ENCODE results near the gene BCAR1. TPM values are rescaled to one million over a fixed set of nuclear protein-coding genes. Genes with fewer than 3 reads are reported as not detected.
A peak's percentile ranks its signal among the peaks of the same experiment; 100 is the strongest.

Gene BCAR1
- total RNA-seq, 3 donors from 2014 or later = 100 to 134 (median 116) TPM

- Histone ChIP-seq H3K9me3 (no peaks in the 10 kb centered on the region), H3K36me3 (ENCODE audit: low read depth) (no peaks in the 10 kb centered on the region), H3K4me1 (ENCODE audit: low read depth) (peaks cover 34% of the 10 kb centered on the region), H3K4me3 (no peak overlapping the region)
- DNase-seq = peak in 1 of 3 donors; percentile 35
- TF ChIP-seq CTCF (IDR thresholded peaks at IDR 0.05) = no peak
- intact Hi-C loops (cut with DNase I, micrococcal nuclease) = no loop called here
- no peak for ATAC-seq
Observed at GRCh38 chr16:75256059-75256571, 4.7 kb upstream of the BCAR1 start.

GRCh38 chr16:75254359-75254837, 3.0 kb upstream of the BCAR1 start:
- Histone ChIP-seq H3K4me1 (ENCODE audit: low read depth) (peaks cover 42% of the 10 kb centered on the region), H3K9me3 (no peaks in the 10 kb centered on the region), H3K36me3 (ENCODE audit: low read depth) (no peaks in the 10 kb centered on the region), H3K4me3 (no peak overlapping the region)
- TF ChIP-seq CTCF (IDR thresholded peaks at IDR 0.05) = no peak
- intact Hi-C loops (cut with DNase I, micrococcal nuclease) = no loop called here
- ATAC-seq (peak; percentile 4), DNase-seq (peak in 1 of 3 donors; percentile 48)

- no peaks in the 10 kb centered on the region for H3K36me3 ChIP-seq (ENCODE audit: low read depth)
- intact Hi-C loops (cut with DNase I, micrococcal nuclease) = no loop called here
- peak in 1 of 3 donors; percentile 37 for DNase-seq
- TF ChIP-seq CTCF (IDR thresholded peaks at IDR 0.05) = no peak
- ATAC-seq = no peak
- H3K4me3 ChIP-seq = no peak overlapping the region
- peaks cover 54% of the 10 kb centered on the region for H3K4me1 ChIP-seq (ENCODE audit: low read depth)
- H3K9me3 ChIP-seq = no peaks in the 10 kb centered on the region
Observed at GRCh38 chr16:75252946-75253911, 1.8 kb upstream of the BCAR1 start.

- TF ChIP-seq CTCF (IDR thresholded peaks at IDR 0.05) = no peak
- H3K4me1 ChIP-seq (ENCODE audit: low read depth) = peaks cover 59% of the 10 kb centered on the region
- DNase-seq (peak in 1 of 3 donors; percentile 29), ATAC-seq (no peak)
- H3K9me3 ChIP-seq = no peaks in the 10 kb centered on the region
- no peak overlapping the region for H3K4me3 ChIP-seq
- H3K36me3 ChIP-seq (ENCODE audit: low read depth) = no peaks in the 10 kb centered on the region
- intact Hi-C loops (cut with DNase I, micrococcal nuclease) = no loop called here
Observed at GRCh38 chr16:75252049-75252864, 833 bp upstream of the BCAR1 start.

GRCh38 chr16:75250809-75251279, 580 bp downstream of the BCAR1 start:
- peak; percentile 76 to 88 (median 78) for DNase-seq
- Histone ChIP-seq H3K36me3 (ENCODE audit: low read depth) (no peaks in the 10 kb centered on the region), H3K4me3 (peak overlapping the region; percentile 72), H3K9me3 (no peaks in the 10 kb centered on the region), H3K4me1 (ENCODE audit: low read depth) (peaks cover 59% of the 10 kb centered on the region)
- no peak for TF ChIP-seq CTCF (IDR thresholded peaks at IDR 0.05)
- peak; percentile 75 for ATAC-seq
- intact Hi-C loops (cut with DNase I, micrococcal nuclease) = no loop called here
